Activated CD4-positive, alpha-beta memory T cell treated with anti-CD3 and anti-CD28 coated beads for 36 hours (primary cell): Measurements from ENCODE around the gene COL9A3. TPM values are rescaled to one million over a fixed set of nuclear protein-coding genes. Genes with fewer than 3 reads are reported as not detected.

Experiments used
- CTCF ChIA-PET: fragments of 350-600 bp; sonication (Branson Sonifier 250); formaldehyde crosslinking; loops from one replicate; lab custom pipeline; 2021; ENCODE audit warnings: antibody characterized with exemption, inconsistent platforms; lab: Charles Lee
- POLR2A ChIA-PET: fragments of 350-600 bp; sonication (Branson Sonifier 250); formaldehyde crosslinking; loops from one replicate; lab custom pipeline; 2021; ENCODE audit warnings: antibody characterized with exemption; lab: Charles Lee
- DNase-seq: peaks from one replicate; pipeline ENCODE4 v3.0.0-alpha.2; 2020
- H3K27ac Mint-ChIP-seq: one replicate; pipeline ENCODE4 v1.8.0; 2021; ENCODE audit warnings: mixed read lengths
- H3K27me3 Mint-ChIP-seq: one replicate; pipeline ENCODE4 v1.8.0; 2021; ENCODE audit warnings: mixed read lengths
- H3K36me3 Mint-ChIP-seq: one replicate; pipeline ENCODE4 v1.8.0; 2021; ENCODE audit warnings: mixed read lengths
- H3K4me1 Mint-ChIP-seq: one replicate; pipeline ENCODE4 v1.8.0; 2021; ENCODE audit warnings: low read depth, mixed read lengths
- H3K4me3 Mint-ChIP-seq: one replicate; pipeline ENCODE4 v1.8.0; 2021; ENCODE audit warnings: mild to moderate bottlenecking, mixed read lengths
- H3K9me3 Mint-ChIP-seq: one replicate; pipeline ENCODE4 v1.8.0; 2021; ENCODE audit warnings: mixed read lengths
- intact Hi-C: fragments of 100-400 bp; cut with micrococcal nuclease; formaldehyde crosslinking; loops from one replicate; pipeline ENCODE4 v1.15.1; 2023
- total RNA-seq, 2 experiments: library from RNA; stranded (reverse); gene quantifications; one replicate each; pipeline ENCODE4 v1.2.3, GENCODE V29; 2021

The COL9A3 gene
- total RNA-seq, 2 experiments from 2014 or later: not detected

DNA sequence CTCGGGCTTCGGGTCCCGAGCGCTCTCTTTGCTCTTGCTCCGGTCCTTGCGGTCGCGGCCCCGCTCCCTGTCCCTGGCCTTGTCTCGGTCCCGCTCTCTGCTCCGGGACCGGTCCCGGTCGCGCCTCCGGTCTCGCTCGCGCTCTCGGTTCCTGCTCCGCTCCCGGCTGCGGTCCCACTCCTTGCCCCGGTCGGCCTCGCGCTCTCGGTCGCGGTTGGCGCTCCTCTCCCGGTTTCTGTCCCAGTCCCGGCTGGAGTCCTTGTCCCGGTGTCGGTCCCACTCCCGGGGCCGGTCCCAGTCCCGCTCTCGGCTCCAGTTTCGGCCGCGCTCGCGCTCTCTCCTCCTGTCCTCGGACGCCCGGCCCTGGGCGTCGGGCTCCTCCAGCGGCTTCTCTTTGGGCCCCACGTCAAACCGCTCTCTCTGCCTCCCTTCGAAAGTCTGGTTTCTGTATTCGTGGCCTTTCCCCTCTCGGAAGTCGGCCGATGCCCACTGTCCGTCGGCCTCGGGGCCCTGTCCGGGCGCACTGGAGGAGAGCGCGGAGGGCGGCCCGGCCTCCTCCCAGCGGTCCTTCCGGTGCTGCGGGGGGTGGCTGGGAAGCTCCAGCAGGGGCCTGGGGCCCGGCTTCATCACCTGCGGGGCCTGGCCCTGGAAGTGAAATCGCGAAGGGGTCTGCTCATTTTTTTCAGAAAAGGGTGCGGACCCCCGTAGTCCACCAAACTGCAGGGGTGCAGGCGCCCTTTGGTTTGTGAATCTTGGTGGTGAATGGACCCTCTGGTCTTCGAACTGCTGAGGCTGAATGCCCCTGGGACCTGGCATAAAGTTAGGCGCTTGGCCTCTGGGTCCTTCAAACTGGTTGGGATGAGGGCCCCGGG, 62.7 kb downstream of the COL9A3 start:
- Mint-ChIP-seq H3K4me1 (peaks cover 3% of the 10 kb centered on the region), H3K4me3 (no peak overlapping the region), H3K9me3 (no peaks in the 10 kb centered on the region), H3K27me3 (no peaks in the 10 kb centered on the region), H3K27ac (no peak overlapping the region), H3K36me3 (peaks cover 9% of the 10 kb centered on the region)
- DNase-seq: no peak
- POLR2A ChIA-PET: no interaction called here
- CTCF ChIA-PET: interaction anchor here (0.6 kb wide), 1 partner anchor 20 kb away, joined by 3 read pairs; no protein-coding TSS in a partner anchor
- intact Hi-C loops: no loop called here

GRCh38 chr20:62880147-62880934, 63.5 kb downstream of the COL9A3 start:
- ChIA-PET POLR2A (no interaction called here), CTCF (no interaction called here)
- intact Hi-C loops: no loop called here
- no peak for DNase-seq
- peaks cover 9% of the 10 kb centered on the region for H3K36me3 Mint-ChIP-seq
- H3K4me1 Mint-ChIP-seq: no peaks in the 10 kb centered on the region
- no peaks in the 10 kb centered on the region for H3K27me3 Mint-ChIP-seq
- no peaks in the 10 kb centered on the region for H3K9me3 Mint-ChIP-seq
- no peak overlapping the region for H3K4me3 Mint-ChIP-seq
- no peak overlapping the region for H3K27ac Mint-ChIP-seq

GRCh38 chr20:62880935-62881661, 64.2 kb downstream of the COL9A3 start:
- Mint-ChIP-seq H3K4me1 (no peaks in the 10 kb centered on the region), H3K4me3 (no peak overlapping the region), H3K9me3 (no peaks in the 10 kb centered on the region), H3K27ac (no peak overlapping the region), H3K36me3 (peaks cover 9% of the 10 kb centered on the region), H3K27me3 (no peaks in the 10 kb centered on the region)
- POLR2A ChIA-PET: no interaction called here
- CTCF ChIA-PET: no interaction called here
- no peak for DNase-seq
- intact Hi-C loops: no loop called here

DNA sequence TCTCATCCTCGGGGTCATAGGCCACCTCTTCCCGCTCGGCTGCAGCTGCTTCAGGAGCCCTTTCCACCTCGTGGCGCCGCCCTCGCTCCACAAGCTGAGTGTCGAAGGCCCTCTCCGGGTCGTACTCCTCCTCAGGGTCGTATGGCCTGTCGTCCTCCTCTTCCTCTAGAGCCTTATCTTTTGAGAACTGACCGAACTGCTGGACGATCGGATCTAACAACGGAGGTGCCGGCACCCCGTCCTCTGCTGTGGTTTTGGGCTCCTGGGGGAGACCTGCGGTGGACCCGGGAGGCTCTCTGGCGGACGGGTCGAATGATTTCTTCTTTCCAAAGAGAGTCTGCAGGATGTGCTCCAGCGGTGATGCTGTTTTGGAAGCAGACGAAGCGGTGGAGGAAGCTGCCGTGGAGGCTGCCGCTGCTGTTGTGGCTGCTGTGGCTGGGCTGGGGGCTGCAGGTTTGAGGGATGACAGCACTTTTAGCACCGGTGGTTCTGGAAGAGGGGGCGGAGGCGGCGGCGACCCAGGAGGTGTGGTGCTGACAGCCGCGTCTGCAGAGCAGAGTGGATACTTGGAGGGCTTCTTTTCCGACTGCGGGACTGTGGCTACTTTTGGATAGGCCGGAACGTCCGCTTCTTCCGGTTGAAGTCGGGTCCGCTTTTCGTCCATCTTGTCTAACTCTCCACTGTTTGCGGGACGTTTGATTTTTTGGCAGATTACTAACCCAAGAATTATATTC, 65.0 kb downstream of the COL9A3 start:
- H3K4me1 Mint-ChIP-seq: no peaks in the 10 kb centered on the region
- CTCF ChIA-PET: no interaction called here
- DNase-seq: no peak
- no peak overlapping the region for H3K27ac Mint-ChIP-seq
- intact Hi-C loops: no loop called here
- H3K27me3 Mint-ChIP-seq: no peaks in the 10 kb centered on the region
- peaks cover 9% of the 10 kb centered on the region for H3K36me3 Mint-ChIP-seq
- H3K4me3 Mint-ChIP-seq: no peak overlapping the region
- POLR2A ChIA-PET: no interaction called here
- H3K9me3 Mint-ChIP-seq: no peaks in the 10 kb centered on the region

GRCh38 chr20:62882426-62882825, 65.6 kb downstream of the COL9A3 start:
- Mint-ChIP-seq H3K27ac (no peak overlapping the region), H3K27me3 (no peaks in the 10 kb centered on the region), H3K4me3 (no peak overlapping the region), H3K9me3 (no peaks in the 10 kb centered on the region), H3K4me1 (no peaks in the 10 kb centered on the region), H3K36me3 (peaks cover 9% of the 10 kb centered on the region)
- no peak for DNase-seq
- intact Hi-C loops: no loop called here
- ChIA-PET CTCF (no interaction called here), POLR2A (no interaction called here)

DNA sequence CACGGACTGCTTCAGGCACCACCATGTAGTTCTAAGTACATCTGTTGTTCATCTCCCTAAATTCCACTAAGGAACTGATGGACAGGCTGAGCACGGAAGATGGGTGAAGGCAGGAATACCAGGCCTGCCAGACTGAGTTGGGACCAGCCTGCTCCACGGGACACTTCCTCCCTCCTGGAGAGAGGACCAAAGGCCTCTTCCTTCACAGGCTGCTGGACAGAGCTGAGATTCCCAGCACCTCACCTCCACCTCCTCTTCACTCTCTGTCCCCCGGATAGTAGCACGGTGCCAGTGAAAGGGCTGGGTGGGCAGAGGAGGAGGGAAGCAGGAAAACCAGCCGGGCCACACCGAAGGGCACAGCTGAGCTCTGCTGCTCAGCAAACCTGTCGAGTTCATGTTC, 67.7 kb downstream of the COL9A3 start:
- CTCF ChIA-PET: no interaction called here
- no peaks in the 10 kb centered on the region for H3K9me3 Mint-ChIP-seq
- no peak for DNase-seq
- no peaks in the 10 kb centered on the region for H3K27me3 Mint-ChIP-seq
- intact Hi-C loops: no loop called here
- POLR2A ChIA-PET: no interaction called here
- H3K36me3 Mint-ChIP-seq: peaks cover 12% of the 10 kb centered on the region
- no peak overlapping the region for H3K4me3 Mint-ChIP-seq
- H3K27ac Mint-ChIP-seq: no peak overlapping the region
- H3K4me1 Mint-ChIP-seq: no peaks in the 10 kb centered on the region

- POLR2A ChIA-PET: no interaction called here
- no peak for DNase-seq
- no peaks in the 10 kb centered on the region for H3K27me3 Mint-ChIP-seq
- H3K36me3 Mint-ChIP-seq: peaks cover 18% of the 10 kb centered on the region
- no peak overlapping the region for H3K4me3 Mint-ChIP-seq
- no peak overlapping the region for H3K27ac Mint-ChIP-seq
- no peaks in the 10 kb centered on the region for H3K9me3 Mint-ChIP-seq
- H3K4me1 Mint-ChIP-seq: no peaks in the 10 kb centered on the region
- CTCF ChIA-PET: no interaction called here
- intact Hi-C loops: no loop called here
Observed at GRCh38 chr20:62885046-62885895, 68.4 kb downstream of the COL9A3 start.

DNA sequence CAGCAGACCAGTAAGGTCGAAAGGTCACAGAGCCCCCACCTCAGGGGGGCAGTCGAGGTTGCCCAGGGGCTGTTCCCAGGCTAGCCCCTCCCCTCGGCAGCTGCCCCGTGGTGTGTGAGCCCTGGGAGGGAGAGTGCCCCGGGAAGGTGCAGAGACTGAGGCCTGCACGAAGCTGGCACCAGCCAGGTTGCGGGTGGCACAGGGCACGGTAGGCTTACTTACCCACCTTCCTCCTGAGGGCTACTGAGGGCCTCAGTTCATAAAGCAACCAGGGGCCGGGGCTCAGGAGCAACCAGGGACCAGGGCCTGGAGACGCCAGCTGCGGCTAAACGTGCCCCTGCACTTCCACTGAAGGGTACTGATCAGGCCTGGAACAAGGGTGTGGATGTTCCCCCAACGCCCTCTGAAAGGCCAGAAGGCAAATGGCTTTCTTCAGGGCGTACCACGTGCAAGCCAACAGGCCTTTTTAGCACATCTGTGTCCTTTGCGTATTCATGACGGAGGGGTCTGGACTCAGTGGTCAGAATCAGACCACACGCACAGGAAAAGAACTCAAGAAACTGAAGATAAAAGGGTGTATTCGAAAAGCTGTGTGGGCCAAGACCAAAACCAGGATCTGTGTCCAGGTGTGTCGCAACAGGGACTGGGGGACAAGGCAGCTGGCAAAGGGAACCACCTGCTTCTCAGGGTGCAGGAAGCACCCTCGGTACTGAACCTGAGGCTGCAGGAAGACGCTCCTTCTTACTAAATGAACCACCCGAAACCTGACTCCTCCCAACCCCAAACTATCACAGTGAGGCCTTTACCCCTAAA, 69.3 kb downstream of the COL9A3 start:
- peaks cover 3% of the 10 kb centered on the region for H3K4me1 Mint-ChIP-seq

GRCh38 chr20:62886709-62887058, 69.8 kb downstream of the COL9A3 start:
- CTCF ChIA-PET: interaction anchor here (0.9 to 1.5 kb wide), 2 partner anchors 12 to 20 kb away, joined by 3 to 6 read pairs; no protein-coding TSS in a partner anchor
- Mint-ChIP-seq H3K4me1 (peaks cover 8% of the 10 kb centered on the region), H3K27ac (no peak overlapping the region), H3K9me3 (no peaks in the 10 kb centered on the region), H3K4me3 (no peak overlapping the region), H3K27me3 (no peaks in the 10 kb centered on the region), H3K36me3 (peaks cover 26% of the 10 kb centered on the region)
- no peak for DNase-seq
- POLR2A ChIA-PET: no interaction called here
- intact Hi-C loops: no loop called here

More for the DNA sequence above, 69.3 kb downstream of the COL9A3 start:
- H3K9me3 Mint-ChIP-seq: no peaks in the 10 kb centered on the region
- no peaks in the 10 kb centered on the region for H3K27me3 Mint-ChIP-seq
- no peak overlapping the region for H3K27ac Mint-ChIP-seq
- ChIA-PET CTCF (interaction anchor here (1.5 kb wide), 1 partner anchor 13 kb away, joined by 6 read pairs; no protein-coding TSS in a partner anchor), POLR2A (no interaction called here)
- H3K4me3 Mint-ChIP-seq: no peak overlapping the region
- H3K36me3 Mint-ChIP-seq: peaks cover 25% of the 10 kb centered on the region
- no peak for DNase-seq
- intact Hi-C loops: no loop called here

DNA sequence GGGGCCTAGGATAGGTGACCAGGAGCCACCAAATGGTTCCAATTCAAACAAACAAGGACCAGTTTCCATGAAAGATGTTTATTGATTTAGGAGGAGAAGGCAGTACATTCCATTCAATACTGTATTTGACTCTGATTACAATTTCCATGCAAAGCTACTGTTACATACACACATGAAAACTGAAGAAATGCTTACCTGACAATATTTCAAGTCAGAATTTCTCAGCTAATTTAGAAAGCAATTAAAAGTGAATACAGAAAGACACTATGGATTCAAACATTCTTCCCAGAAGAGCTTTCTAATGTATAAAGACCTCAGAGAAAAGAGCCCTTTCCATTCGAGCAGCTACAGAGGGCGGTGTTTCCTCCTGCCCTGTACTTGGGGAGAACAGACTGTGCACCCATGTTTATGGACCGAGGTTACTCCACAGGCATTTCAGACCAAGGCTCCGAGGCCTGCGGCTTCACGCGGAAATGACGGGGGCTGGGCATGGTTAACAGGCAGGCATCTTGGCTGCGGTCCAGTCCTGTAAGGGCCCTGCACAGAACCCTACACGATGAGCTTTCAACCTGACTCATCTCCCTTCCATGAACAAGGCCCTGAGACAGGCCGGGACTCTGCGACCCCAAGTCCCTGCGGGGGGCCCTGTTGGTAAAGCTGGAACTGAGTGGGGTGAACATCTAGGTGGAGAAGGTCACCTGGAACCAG, 70.5 kb downstream of the COL9A3 start:
- POLR2A ChIA-PET: no interaction called here
- H3K27ac Mint-ChIP-seq: no peak overlapping the region
- CTCF ChIA-PET: interaction anchor here (0.6 to 1.5 kb wide), 3 partner anchors 12 to 1103 kb away, joined by 3 to 6 read pairs (median 3); no protein-coding TSS in a partner anchor

More for the DNA sequence above, 70.5 kb downstream of the COL9A3 start:
- peaks cover 8% of the 10 kb centered on the region for H3K4me1 Mint-ChIP-seq
- intact Hi-C loops: no loop called here
- H3K9me3 Mint-ChIP-seq: no peaks in the 10 kb centered on the region
- peak; percentile 49 for DNase-seq
- peaks cover 26% of the 10 kb centered on the region for H3K36me3 Mint-ChIP-seq
- H3K4me3 Mint-ChIP-seq: no peak overlapping the region
- no peaks in the 10 kb centered on the region for H3K27me3 Mint-ChIP-seq
